GM21786 (cell line): ENCODE data around the gene NUBP2.
A peak's percentile ranks its signal among the peaks of the same experiment; 100 is the strongest.

Source experiments
- ATAC-seq: cut with Tn5 transposase; IDR thresholded peaks from one replicate; pipeline ENCODE4 v1.9.1; 2021; ENCODE audit not compliant: unreplicated experiment

NUBP2 gene

GRCh38 chr16:1782408-1783264, at the start of gene NUBP2, which contains the start of gene SPSB3:
Gene NUBP2, plus strand, starts transcription at chr16:1782960. Its CDS starts 61 bp downstream, at chr16:1783021.
Gene SPSB3, minus strand, starts transcription at chr16:1782571. Its CDS starts 1,088 bp downstream, at chr16:1781483.
- peak; percentile 88 for ATAC-seq

GRCh38 chr16:1734123-1734522, 48.6 kb upstream of the NUBP2 start:
- ATAC-seq, result no peak

GRCh38 chr16:1734816-1735215, 47.9 kb upstream of the NUBP2 start:
- no peak for ATAC-seq

GRCh38 chr16:1740234-1740633, 42.5 kb upstream of the NUBP2 start:
- no peak for ATAC-seq

GRCh38 chr16:1740781-1741490, 41.8 kb upstream of the NUBP2 start:
- ATAC-seq, result no peak

- ATAC-seq, result no peak
These were observed 41.1 kb upstream of the NUBP2 start for GRCh38 chr16:1741553-1742165.

- no peak for ATAC-seq
These were observed 39.1 kb upstream of the NUBP2 start for GRCh38 chr16:1743376-1744337.

- no peak for ATAC-seq
These were observed 38.4 kb upstream of the NUBP2 start for GRCh38 chr16:1744338-1744840.

- ATAC-seq, result no peak
These were observed 37.4 kb upstream of the NUBP2 start for GRCh38 chr16:1745181-1745899.

- no peak for ATAC-seq
These were observed 36.7 kb upstream of the NUBP2 start for GRCh38 chr16:1745900-1746692.

- ATAC-seq, result no peak
These were observed 36.0 kb upstream of the NUBP2 start for GRCh38 chr16:1746693-1747195.

- ATAC-seq, result no peak
These were observed 34.8 kb upstream of the NUBP2 start for GRCh38 chr16:1747934-1748333.

GRCh38 chr16:1749152-1750117, 33.3 kb upstream of the NUBP2 start:
- ATAC-seq, result no peak

GRCh38 chr16:1751946-1752345, 30.8 kb upstream of the NUBP2 start:
- ATAC-seq, result no peak

GRCh38 chr16:1752853-1753252, 29.9 kb upstream of the NUBP2 start:
- ATAC-seq, result no peak

GRCh38 chr16:1754204-1754603, 28.6 kb upstream of the NUBP2 start:
- ATAC-seq, result no peak

- no peak for ATAC-seq
These were observed 24.9 kb upstream of the NUBP2 start for GRCh38 chr16:1757714-1758461.
